NOMO-1 treated with dmso at 0.1 percent for 144 hours (cell line): ENCODE data around the gene WDR53.
"Not testable (repeated sequence)": the region's sequence is repeated elsewhere in the genome, so short reads cannot be mapped to it uniquely, and the experiment has no call there.

ENCODE experiments used
- DNase-seq: peaks from one replicate; lab custom pipeline; 2025; ENCODE audit not compliant: unreplicated experiment; lab: John Stamatoyannopoulos, UW

The WDR53 gene

GRCh38 chr3:196518966-196519717 is 49.2 kb downstream of the WDR53 start:
- peak; percentile 64 for DNase-seq

GRCh38 chr3:196517919-196518318 is 50.4 kb downstream of the WDR53 start:
- no peak for DNase-seq

GRCh38 chr3:196517162-196517800 is 51.1 kb downstream of the WDR53 start:
- DNase-seq, result peak; percentile 21

DNA sequence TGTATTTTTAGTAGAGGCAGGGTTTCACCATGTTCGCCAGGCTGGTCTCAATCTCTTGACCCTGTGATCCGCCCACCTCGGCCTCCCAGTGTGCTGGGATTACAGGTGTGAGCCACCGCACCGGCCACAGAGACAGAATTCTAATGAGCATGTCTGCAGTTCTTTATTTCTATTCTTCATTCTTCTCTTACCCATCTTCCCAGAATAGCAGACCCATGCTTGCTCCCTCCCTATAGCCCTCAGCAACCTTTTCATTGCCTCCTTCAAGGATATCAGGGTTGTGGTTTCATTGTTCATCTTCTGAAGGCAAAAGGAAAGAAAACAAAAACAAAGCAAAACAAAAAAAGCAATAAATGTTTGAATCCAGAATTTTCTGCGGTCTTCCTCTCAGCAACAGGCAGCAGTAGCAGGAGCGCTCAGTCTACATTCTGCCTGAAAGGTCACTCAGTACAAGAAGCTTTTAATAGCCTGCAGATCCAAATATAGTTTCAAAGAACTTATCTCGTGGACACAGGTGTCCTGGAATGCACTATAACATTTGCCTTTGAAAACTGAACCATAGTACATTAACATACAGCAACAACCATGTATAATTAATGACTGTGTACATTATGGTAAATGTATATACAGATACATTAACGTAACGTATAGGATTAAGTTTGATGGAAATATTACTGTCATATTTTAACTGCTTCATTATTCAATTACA is 53.3 kb downstream of the WDR53 start, which contains the start of gene SMCO1:
SMCO1 (minus strand) TSS at position 434 of the 709 bp plus-strand sequence; CDS start at position 297, 137 bp downstream.
- DNase-seq, result no peak

- no peak for DNase-seq
Measured at GRCh38 chr3:196514350-196514716, 54.0 kb downstream of the WDR53 start.

DNA sequence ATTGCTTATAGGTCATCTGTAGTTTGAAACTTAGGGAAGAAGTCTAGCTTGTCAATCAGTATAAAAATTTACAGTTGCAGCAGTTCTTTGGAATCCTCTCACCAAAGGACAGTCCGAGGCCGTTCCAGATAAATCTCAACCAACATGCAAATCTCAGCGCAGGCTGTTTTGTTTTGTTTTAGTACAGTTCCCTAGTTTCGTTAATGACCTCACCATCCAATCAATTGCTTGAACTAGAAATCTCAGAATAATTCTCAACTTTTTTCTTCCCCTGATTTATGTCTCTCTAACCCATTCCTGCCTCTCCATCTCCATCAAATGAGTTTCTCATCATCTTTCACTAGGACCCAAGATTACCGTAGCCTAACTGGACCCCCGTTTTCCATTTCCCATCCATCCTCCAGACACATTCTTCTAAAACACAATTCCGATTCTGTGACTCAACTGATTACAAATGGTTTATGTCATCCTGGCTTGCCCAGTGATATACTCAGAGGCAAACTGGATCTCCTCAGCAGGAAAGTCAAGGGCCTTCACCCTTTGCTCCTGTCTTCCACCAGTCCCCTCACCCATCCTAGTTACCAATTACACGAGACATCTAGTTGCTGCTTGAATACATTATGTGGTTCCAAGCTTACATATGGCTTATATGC is 54.5 kb downstream of the WDR53 start:
- no peak for DNase-seq

DNA sequence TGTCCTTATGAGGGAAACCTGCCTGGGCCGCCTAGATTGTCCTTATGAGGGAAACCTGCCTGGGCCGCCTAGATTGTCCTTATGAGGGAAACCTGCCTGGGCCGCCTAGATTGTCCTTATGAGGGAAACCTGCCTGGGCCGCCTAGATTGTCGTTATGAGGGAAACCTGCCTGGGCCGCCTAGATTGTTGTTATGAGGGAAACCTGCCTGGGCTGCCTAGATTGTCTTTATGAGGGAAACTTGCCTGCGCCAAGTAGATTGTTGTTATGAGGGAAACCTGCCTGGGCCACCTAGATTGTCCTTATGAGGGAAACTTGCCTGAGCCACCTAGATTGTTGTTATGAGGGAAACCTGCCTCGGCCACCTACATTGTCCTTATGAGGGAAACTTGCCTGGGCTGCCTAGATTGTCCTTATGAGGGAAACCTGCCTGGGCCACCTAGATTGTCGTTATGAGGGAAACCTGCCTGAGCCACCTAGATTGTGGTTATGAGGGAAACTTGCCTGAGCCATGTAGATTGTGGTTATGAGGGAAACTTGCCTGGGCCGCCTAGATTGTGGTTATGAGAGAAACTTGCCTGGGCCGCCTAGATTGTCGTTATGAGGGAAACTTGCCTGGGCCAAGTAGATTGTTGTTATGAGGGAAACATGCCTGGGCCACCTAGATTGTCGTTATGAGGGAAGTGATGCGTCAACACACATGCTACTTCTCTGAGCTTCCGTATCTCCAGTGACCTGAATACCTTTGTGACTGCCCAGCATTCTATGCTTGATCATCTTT is 56.5 kb downstream of the WDR53 start:
- not testable (repeated sequence) for DNase-seq

GRCh38 chr3:196511108-196511507 is 57.2 kb downstream of the WDR53 start:
- not testable (repeated sequence) for DNase-seq

GRCh38 chr3:196506687-196507086 is 61.7 kb downstream of the WDR53 start:
- DNase-seq, result no peak

DNA sequence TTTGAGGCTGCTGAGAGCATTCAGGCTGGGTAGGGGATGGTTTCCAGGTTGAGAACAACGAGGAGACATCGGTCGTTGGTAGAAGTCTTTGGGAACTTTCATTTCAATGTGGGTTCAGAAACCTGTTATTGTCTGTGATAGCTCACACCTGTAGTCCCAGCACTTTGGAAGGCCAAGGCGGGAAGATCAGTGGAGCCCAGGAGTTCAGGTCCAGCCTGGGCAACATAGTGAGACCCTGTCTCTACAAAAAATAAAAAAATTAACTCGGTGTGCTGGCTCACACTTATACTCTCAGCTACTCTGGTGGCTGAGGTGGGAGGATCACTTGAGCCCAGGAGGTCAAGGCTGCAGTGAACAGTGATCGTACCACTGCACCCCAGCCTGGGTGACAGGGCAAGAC is 63.8 kb downstream of the WDR53 start:
- DNase-seq, result no peak
